UCSD-AML1 (cell line): Measurements from ENCODE around the gene EPS8.

ENCODE experiments used
- DNase-seq: peaks from one replicate; lab custom pipeline; 2025; ENCODE audit not compliant: unreplicated experiment; lab: John Stamatoyannopoulos, UW

Gene EPS8

GRCh38 chr12:15580431-15580830 is 208.8 kb downstream of the EPS8 start:
- DNase-seq, result no peak

GRCh38 chr12:15575671-15576541 is 213.3 kb downstream of the EPS8 start:
- DNase-seq, result no peak

DNA sequence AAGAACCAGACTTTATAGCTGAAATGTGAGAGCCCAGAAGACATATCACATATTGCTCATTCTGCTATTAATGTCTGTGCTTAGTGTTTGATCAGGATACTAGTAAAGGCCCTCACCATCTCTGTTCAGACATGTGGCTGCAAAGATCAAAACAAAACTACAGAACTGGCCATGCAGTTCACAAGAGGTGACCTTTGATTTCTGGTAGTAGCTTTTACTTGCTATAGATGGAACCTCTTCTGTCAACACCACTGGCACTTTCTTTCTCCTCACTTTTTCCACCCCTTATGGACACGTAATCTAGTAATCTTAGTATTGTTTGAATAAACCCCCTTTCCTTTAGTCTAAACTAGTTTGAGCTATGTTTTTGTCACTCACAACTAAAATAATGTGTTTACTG is 214.8 kb downstream of the EPS8 start:
- no peak for DNase-seq
